GM19238 (cell line): ENCODE data around the gene AUNIP.

Experiments used
- DNase-seq: peaks from one replicate; pipeline ENCODE4 v3.0.0; 2011; ENCODE audit warnings: low spot score; ENCODE audit not compliant: insufficient read length

The AUNIP gene

GRCh38 chr1:25810341-25811299 is 48.6 kb downstream of the AUNIP start:
- DNase-seq: peak; percentile 75

- no peak for DNase-seq
Measured at GRCh38 chr1:25809929-25810328, 49.3 kb downstream of the AUNIP start.

GRCh38 chr1:25809283-25809926 is 49.9 kb downstream of the AUNIP start:
- DNase-seq: no peak

GRCh38 chr1:25808481-25809244 is 50.6 kb downstream of the AUNIP start:
- DNase-seq: no peak

- no peak for DNase-seq
Measured at GRCh38 chr1:25807480-25808390, 51.5 kb downstream of the AUNIP start.

GRCh38 chr1:25806418-25806817 is 52.8 kb downstream of the AUNIP start:
- DNase-seq: no peak

- no peak for DNase-seq
Measured at GRCh38 chr1:25805863-25806225, 53.4 kb downstream of the AUNIP start.

- DNase-seq: no peak
Measured at GRCh38 chr1:25804964-25805862, 54.0 kb downstream of the AUNIP start.

- DNase-seq: peak; percentile 69
Measured at GRCh38 chr1:25804244-25804963, 54.9 kb downstream of the AUNIP start.

- DNase-seq: no peak
Measured at GRCh38 chr1:25803368-25803767, 55.9 kb downstream of the AUNIP start.

GRCh38 chr1:25802915-25803314 is 56.3 kb downstream of the AUNIP start:
- DNase-seq: peak; percentile 56

GRCh38 chr1:25800703-25801377 is 58.4 kb downstream of the AUNIP start:
- no peak for DNase-seq

GRCh38 chr1:25799935-25800702 is 59.1 kb downstream of the AUNIP start, which contains the start of gene SELENON:
SELENON (plus strand) TSS chr1:25800193; CDS start chr1:25800231, 38 bp downstream.
- no peak for DNase-seq

- no peak for DNase-seq
Measured at GRCh38 chr1:25799352-25799934, 59.8 kb downstream of the AUNIP start.

GRCh38 chr1:25798666-25799351 is 60.4 kb downstream of the AUNIP start:
- DNase-seq: no peak

GRCh38 chr1:25797939-25798338 is 61.3 kb downstream of the AUNIP start:
- no peak for DNase-seq
